ENCODE measurements around the gene USF3. TPM values are rescaled to one million over a fixed set of nuclear protein-coding genes. Genes with fewer than 3 reads are reported as not detected.

The USF3 gene
- total RNA-seq, 4 donors from 2014 or later = 31.3 to 51.2 (median 34.0) TPM

GRCh38 chr3:113614402-113614801 lies 82.0 kb downstream of the USF3 start:
- no peak for TF ChIP-seq CTCF (IDR thresholded peaks at IDR 0.05; ENCODE audit: low read depth)

GRCh38 chr3:113607219-113607596 lies 89.2 kb downstream of the USF3 start:
- no peak for TF ChIP-seq CTCF (IDR thresholded peaks at IDR 0.05; ENCODE audit: low read depth)

GRCh38 chr3:113606539-113607218 lies 89.8 kb downstream of the USF3 start:
- no peak for TF ChIP-seq CTCF (IDR thresholded peaks at IDR 0.05; ENCODE audit: low read depth)

- TF ChIP-seq CTCF (IDR thresholded peaks at IDR 0.05; ENCODE audit: low read depth) = no peak
These were observed 93.6 kb downstream of the USF3 start for GRCh38 chr3:113602836-113603235.

GRCh38 chr3:113602256-113602655 lies 94.2 kb downstream of the USF3 start:
- TF ChIP-seq CTCF (IDR thresholded peaks at IDR 0.05; ENCODE audit: low read depth) = no peak

- TF ChIP-seq CTCF (IDR thresholded peaks at IDR 0.05; ENCODE audit: low read depth) = no peak
These were observed 95.2 kb downstream of the USF3 start for GRCh38 chr3:113601240-113601639.

GRCh38 chr3:113600418-113601182 lies 95.8 kb downstream of the USF3 start:
- no peak for TF ChIP-seq CTCF (IDR thresholded peaks at IDR 0.05; ENCODE audit: low read depth)
